ENCODE data around the gene FOXO3.
A peak's percentile ranks its signal among the peaks of the same experiment; 100 is the strongest.
"Not testable (repeated sequence)": the region's sequence is repeated elsewhere in the genome, so short reads cannot be mapped to it uniquely, and the experiment has no call there.

The FOXO3 gene

DNA sequence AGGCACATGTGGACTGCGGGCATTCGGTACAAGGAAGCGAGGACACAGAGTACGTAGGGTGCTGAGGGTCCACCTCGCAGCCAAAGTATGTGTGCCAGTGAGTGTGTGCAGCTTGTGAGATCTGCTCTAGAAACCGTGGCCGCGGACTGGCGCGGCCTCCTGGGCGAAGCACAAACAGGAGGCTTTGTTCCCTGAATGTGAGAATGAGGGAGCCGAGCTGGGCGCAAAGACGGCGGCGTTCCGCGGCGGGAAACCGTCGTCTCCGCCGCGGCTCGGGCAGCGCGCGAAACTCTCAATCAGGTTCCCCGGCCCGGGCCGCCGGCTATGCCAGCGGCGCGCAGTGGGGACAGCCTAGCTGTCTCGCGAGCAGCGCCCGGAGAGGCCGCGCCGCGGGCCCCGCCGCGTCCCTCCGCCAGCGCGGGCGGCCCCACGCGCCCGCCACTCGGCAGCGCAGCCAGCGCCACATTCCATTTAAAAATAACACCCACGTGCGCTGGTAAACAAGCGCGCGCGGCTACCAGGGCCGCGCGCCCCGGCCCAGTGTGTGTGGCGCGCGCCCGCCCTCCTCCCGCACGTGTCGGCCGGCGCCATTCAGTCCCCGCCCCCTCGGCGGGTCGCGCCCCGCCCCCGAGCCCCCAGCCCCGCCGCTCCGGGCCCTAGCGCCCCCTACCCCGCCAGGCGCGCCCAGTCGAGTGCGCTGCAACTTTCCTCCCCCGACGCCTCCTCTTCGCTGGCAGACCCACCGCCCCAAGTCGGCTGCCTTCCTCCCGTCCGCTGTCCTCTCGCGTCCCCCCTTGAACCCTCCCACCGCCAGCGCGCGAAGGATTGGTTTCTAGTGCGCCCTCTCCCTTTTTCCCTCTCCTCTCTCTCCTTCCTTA lies 3.0 kb upstream of the FOXO3 start:
- Histone ChIP-seq H3K4me3 (ENCODE audit: low read length) (peak overlapping the region; percentile 64), H3K36me3 (ENCODE audit: control insufficient read depth, insufficient read depth, low read length) (no peaks in the 10 kb centered on the region), H3K4me1 (ENCODE audit: control insufficient read depth, insufficient read depth, low read length) (peaks cover 6% of the 10 kb centered on the region), H3K9ac (ENCODE audit: low read length) (peak overlapping the region; percentile 77), H3K27me3 (ENCODE audit: control insufficient read depth, insufficient read depth, low read length) (no peaks in the 10 kb centered on the region), H3K9me3 (ENCODE audit: control insufficient read depth, low read length) (no peaks in the 10 kb centered on the region)

DNA sequence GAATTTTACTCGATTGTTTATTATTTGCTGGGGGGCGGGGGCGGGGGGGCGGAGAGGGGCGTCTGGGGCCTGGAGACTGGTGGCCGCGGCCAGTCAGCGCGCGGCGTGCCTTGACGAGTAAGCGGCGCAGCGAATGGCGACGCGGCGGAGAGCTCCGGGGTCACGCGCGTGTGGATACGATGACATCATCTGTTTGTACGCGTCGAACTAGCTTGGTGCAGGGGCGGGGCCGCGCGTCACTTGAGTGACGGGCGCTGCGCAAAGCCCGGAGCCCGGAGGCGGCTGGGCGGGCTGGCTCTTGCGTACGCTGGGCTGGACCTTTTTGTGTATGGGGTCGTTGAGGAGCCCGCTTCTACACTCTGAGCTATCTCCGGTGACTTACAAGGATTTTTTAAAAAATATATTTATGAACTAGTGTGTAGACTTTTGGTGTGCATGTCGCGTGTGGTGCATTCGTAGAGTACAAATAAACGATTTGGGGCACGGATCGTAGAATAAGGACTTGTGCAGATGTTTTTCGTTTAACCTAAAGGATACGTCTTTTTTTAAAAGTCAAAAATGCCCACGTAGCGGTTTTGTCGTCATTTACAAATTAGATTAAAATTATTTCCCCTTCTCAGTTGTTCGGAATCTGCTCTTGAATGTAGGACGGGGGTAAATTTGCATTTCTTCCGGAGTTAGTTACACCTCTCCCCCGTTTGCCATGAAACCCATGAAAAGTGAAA lies 2.2 kb upstream of the FOXO3 start:
- Histone ChIP-seq H3K27me3 (ENCODE audit: control insufficient read depth, insufficient read depth, low read length) (no peaks in the 10 kb centered on the region), H3K9me3 (ENCODE audit: control insufficient read depth, low read length) (no peaks in the 10 kb centered on the region), H3K9ac (ENCODE audit: low read length) (peak overlapping the region; percentile 84), H3K4me3 (ENCODE audit: low read length) (peak overlapping the region; percentile 94), H3K4me1 (ENCODE audit: control insufficient read depth, insufficient read depth, low read length) (peaks cover 10% of the 10 kb centered on the region), H3K36me3 (ENCODE audit: control insufficient read depth, insufficient read depth, low read length) (no peaks in the 10 kb centered on the region)

DNA sequence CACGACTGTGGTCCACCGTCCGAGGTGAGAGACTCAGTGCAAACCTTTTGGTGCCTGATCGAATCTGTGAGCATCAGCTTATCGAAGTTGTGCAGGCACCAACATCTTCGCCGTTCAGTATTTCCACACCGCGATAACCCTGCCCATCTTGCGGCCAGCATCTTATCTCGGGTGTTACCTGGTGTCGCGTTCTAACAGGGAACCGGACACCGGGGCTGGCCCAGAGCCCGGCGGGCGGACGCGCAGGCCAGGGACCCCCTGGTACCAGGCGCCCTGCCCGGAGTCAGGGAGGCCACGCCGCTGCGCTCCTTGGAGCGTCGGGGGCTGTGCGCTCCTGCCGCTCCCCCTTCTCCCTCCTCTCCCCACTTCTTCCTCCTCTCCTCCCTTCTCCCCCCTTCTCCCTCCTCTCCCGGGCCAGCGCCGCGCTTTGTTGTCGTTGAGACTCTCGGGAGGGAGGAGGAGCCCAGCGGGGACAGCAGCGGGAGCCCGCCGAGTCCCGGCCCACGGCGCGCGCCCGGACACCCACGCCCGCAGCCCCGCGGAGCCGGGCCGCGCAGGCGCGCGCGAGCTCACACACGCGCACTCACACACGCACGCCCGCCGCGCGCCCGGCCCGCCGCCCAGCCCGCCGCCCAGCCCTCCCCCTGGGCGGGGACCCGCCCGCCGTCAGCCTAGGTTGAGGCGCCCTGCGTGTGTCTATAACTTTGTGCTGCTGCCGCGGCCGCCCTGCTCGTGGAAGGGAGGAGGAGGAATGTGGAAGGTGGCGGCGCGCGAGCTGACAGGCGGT lies 1.4 kb upstream of the FOXO3 start:
- Histone ChIP-seq H3K9ac (ENCODE audit: low read length) (peak overlapping the region; percentile 99), H3K36me3 (ENCODE audit: control insufficient read depth, insufficient read depth, low read length) (no peaks in the 10 kb centered on the region), H3K27me3 (ENCODE audit: control insufficient read depth, insufficient read depth, low read length) (no peaks in the 10 kb centered on the region), H3K9me3 (ENCODE audit: control insufficient read depth, low read length) (no peaks in the 10 kb centered on the region), H3K4me1 (ENCODE audit: control insufficient read depth, insufficient read depth, low read length) (peaks cover 12% of the 10 kb centered on the region), H3K4me3 (ENCODE audit: low read length) (peak overlapping the region; percentile 94)

DNA sequence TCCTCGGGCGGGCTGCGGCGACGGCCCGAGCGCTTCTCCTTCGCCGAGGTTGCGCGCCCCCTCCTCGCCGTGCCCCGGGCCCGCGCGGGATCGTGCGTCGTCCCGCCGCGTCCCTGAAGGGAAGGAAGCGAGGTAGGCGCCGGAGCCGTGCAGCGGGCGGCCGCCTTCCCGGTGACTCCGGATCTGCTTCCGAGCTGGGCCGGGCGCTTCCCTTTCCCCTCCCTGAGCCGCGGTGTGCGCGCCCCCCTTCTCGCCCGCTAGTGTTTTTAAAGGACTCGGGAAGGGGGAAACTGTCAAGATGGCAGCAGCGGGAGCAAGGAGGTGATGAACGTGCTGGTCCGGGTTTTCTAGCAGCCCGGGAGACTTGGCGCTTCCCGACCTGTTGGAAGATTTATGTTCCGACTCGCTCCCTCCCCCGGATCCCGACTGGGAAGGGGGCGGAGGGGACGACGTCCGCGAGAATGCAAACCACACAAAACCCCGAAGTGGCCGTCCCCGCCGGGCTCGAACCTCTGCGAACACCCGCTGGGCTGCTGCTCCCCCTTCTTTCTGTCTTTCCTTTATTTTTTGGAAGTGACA lies 744 bp upstream of the FOXO3 start:
- H3K9ac ChIP-seq (ENCODE audit: low read length): peak overlapping the region; percentile 99
- no peaks in the 10 kb centered on the region for H3K9me3 ChIP-seq (ENCODE audit: control insufficient read depth, low read length)
- peaks cover 18% of the 10 kb centered on the region for H3K4me1 ChIP-seq (ENCODE audit: control insufficient read depth, insufficient read depth, low read length)

DNA sequence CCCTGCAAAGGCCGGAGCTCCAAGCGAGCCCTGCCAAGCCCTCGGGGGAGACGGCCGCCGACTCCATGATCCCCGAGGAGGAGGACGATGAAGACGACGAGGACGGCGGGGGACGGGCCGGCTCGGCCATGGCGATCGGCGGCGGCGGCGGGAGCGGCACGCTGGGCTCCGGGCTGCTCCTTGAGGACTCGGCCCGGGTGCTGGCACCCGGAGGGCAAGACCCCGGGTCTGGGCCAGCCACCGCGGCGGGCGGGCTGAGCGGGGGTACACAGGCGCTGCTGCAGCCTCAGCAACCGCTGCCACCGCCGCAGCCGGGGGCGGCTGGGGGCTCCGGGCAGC lies 561 bp downstream of the FOXO3 start:
- Histone ChIP-seq H3K9ac (ENCODE audit: low read length) (peak overlapping the region; percentile 83), H3K4me1 (ENCODE audit: control insufficient read depth, insufficient read depth, low read length) (peaks cover 25% of the 10 kb centered on the region), H3K4me3 (ENCODE audit: low read length) (peak overlapping the region; percentile 29)
- H3K36me3 ChIP-seq (ENCODE audit: control insufficient read depth, insufficient read depth, low read length); H3K27me3 ChIP-seq (ENCODE audit: control insufficient read depth, insufficient read depth, low read length); H3K9me3 ChIP-seq (ENCODE audit: control insufficient read depth, low read length): not testable (repeated sequence)

More for the DNA sequence above, 744 bp upstream of the FOXO3 start:
- no peaks in the 10 kb centered on the region for H3K36me3 ChIP-seq (ENCODE audit: control insufficient read depth, insufficient read depth, low read length)
- no peaks in the 10 kb centered on the region for H3K27me3 ChIP-seq (ENCODE audit: control insufficient read depth, insufficient read depth, low read length)
- peak overlapping the region; percentile 74 for H3K4me3 ChIP-seq (ENCODE audit: low read length)

DNA sequence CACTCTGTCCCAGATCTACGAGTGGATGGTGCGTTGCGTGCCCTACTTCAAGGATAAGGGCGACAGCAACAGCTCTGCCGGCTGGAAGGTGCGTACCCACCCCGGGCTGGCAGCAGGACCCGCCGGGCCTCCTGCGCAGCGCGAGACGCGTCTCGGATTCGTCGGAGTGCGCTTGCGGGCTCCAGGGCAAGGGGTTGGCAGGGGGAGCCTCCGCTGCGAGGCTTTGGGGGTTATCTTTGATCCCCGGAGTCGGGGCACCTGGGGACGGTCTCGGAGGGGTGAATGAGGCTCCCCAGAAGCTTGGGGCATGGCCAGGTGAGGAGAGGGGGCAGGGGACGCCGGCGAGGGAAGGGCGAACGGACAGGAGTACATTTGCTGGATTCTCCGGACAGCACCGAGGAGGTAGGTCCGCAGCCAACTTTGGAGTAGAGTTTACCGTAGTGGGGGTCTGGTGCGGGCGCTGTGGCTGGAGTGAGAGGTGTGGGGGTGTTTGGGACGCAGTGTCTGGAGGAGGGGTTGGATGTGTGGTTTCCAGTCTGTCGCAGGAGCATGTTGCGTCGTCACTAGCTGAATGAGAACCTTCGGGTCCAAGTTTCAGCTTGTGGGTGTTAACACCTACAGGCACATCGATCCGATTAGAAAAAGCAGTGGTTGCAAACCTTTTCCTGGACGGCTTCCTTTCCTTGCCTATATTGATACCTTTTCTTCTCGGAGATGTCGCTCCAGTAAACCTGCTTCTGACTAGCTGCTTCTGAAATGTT lies 1.2 kb downstream of the FOXO3 start:
- Histone ChIP-seq H3K27me3 (ENCODE audit: control insufficient read depth, insufficient read depth, low read length) (no peaks in the 10 kb centered on the region), H3K36me3 (ENCODE audit: control insufficient read depth, insufficient read depth, low read length) (no peaks in the 10 kb centered on the region), H3K9ac (ENCODE audit: low read length) (peak overlapping the region; percentile 83), H3K4me1 (ENCODE audit: control insufficient read depth, insufficient read depth, low read length) (peaks cover 31% of the 10 kb centered on the region), H3K4me3 (ENCODE audit: low read length) (peak overlapping the region; percentile 29), H3K9me3 (ENCODE audit: control insufficient read depth, low read length) (no peaks in the 10 kb centered on the region)

DNA sequence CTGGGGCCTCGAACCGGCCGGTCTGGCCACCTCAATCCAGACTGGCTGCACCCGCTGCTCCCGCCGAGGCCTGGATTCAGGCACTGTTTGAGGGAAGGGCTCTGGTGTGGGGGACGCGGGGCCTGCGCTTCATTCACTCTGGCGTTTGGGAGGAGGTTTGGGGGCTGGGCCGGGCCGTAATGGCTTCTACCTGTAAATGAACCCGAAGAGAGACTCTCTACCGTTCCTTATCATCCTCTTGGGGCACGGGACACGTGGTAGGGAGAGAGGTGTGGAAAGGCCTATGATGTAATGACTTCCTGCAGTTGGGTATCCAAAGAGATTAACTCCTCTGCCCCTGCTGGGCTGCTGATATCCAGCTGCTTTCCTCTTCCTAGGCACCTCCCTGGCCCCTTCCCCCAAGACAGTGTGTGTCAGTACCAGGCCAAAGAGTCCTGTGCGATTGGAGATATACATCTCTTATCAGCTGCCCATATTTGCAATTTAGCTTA lies 1.8 kb downstream of the FOXO3 start:
- peak overlapping the region; percentile 83 for H3K9ac ChIP-seq (ENCODE audit: low read length)
- no peaks in the 10 kb centered on the region for H3K9me3 ChIP-seq (ENCODE audit: control insufficient read depth, low read length)
- H3K36me3 ChIP-seq (ENCODE audit: control insufficient read depth, insufficient read depth, low read length): peaks cover 3% of the 10 kb centered on the region
- H3K4me1 ChIP-seq (ENCODE audit: control insufficient read depth, insufficient read depth, low read length): peaks cover 32% of the 10 kb centered on the region
- no peaks in the 10 kb centered on the region for H3K27me3 ChIP-seq (ENCODE audit: control insufficient read depth, insufficient read depth, low read length)
- H3K4me3 ChIP-seq (ENCODE audit: low read length): peak overlapping the region; percentile 29

DNA sequence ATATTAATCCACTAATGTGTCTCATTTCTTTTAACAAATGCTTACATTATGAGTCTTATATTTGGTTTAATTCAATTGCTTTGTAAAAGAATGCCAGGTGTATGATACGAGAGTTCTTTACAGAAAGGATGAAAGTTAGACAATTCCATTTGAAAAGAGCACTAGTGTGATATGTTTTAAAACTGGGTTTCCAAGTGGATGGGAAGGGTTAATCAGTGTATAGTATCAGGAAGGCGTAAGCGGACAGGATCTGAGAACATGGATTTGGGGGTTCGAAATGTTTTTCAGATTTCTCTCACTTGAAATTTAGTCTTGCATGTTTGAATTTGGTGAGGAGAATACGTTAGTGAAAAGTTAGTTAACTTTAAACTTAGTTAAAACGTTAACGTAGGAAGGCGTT lies 2.6 kb downstream of the FOXO3 start:
- Histone ChIP-seq H3K4me1 (ENCODE audit: control insufficient read depth, insufficient read depth, low read length) (peaks cover 32% of the 10 kb centered on the region), H3K4me3 (ENCODE audit: low read length) (no peak overlapping the region), H3K9me3 (ENCODE audit: control insufficient read depth, low read length) (no peaks in the 10 kb centered on the region), H3K36me3 (ENCODE audit: control insufficient read depth, insufficient read depth, low read length) (peaks cover 3% of the 10 kb centered on the region), H3K27me3 (ENCODE audit: control insufficient read depth, insufficient read depth, low read length) (no peaks in the 10 kb centered on the region), H3K9ac (ENCODE audit: low read length) (peak overlapping the region; percentile 83)

DNA sequence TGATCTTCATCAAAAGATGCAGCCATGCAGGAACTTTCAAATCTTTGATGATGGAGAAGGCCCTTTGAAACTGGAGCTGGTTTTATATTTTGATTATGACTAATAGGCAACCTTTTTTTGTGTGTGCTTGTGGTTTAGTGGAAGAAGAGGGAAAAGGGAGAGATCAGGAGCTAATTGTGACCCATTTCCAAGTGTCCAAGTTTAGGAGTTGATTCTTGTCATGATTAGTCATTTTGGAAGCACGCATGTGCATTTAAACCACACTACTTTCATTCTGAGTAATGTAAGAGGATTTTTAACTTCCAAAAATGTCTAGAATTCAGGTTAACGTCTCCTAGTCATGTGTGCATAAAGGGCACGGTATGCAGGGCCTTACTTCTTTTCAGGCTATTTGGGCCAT lies 3.5 kb downstream of the FOXO3 start:
- no peaks in the 10 kb centered on the region for H3K9me3 ChIP-seq (ENCODE audit: control insufficient read depth, low read length)
- no peak overlapping the region for H3K9ac ChIP-seq (ENCODE audit: low read length)
- H3K4me3 ChIP-seq (ENCODE audit: low read length): no peak overlapping the region
- H3K4me1 ChIP-seq (ENCODE audit: control insufficient read depth, insufficient read depth, low read length): peaks cover 32% of the 10 kb centered on the region
- no peaks in the 10 kb centered on the region for H3K27me3 ChIP-seq (ENCODE audit: control insufficient read depth, insufficient read depth, low read length)
- H3K36me3 ChIP-seq (ENCODE audit: control insufficient read depth, insufficient read depth, low read length): peaks cover 3% of the 10 kb centered on the region

DNA sequence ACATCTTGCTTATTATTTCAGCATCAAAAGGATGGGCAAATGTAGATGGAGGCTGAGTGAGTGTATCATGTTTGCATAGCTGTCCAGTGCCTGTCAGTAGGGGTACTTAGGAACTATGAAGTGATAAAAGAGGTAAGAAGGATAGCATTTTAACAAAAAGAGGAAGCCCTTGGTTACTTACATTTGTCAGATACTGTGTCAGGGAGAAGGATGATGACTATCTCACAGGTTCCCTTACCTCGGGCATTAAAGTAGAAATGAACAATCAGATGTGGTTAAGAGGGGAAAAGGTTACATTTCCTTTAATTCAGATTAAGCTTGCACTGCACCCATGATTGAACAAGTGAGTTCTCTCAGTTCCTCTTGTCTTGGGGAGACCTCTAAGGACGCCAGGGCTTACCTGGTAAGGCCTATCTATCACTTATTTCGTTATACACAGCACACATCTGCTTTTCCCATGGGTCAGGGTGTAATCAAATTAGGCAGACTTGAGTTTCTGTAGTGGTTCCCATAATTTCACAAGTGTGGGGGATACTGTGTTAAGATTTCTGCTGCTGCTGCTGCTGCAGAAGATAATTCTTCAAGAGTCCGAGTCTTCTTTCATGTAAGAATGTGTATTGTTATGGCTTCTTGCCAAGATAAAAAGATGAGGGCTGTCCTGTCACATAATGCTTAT lies 4.5 kb downstream of the FOXO3 start:
- Histone ChIP-seq H3K4me1 (ENCODE audit: control insufficient read depth, insufficient read depth, low read length) (peaks cover 32% of the 10 kb centered on the region), H3K9me3 (ENCODE audit: control insufficient read depth, low read length) (no peaks in the 10 kb centered on the region), H3K4me3 (ENCODE audit: low read length) (no peak overlapping the region), H3K9ac (ENCODE audit: low read length) (no peak overlapping the region), H3K36me3 (ENCODE audit: control insufficient read depth, insufficient read depth, low read length) (peaks cover 3% of the 10 kb centered on the region), H3K27me3 (ENCODE audit: control insufficient read depth, insufficient read depth, low read length) (no peaks in the 10 kb centered on the region)

DNA sequence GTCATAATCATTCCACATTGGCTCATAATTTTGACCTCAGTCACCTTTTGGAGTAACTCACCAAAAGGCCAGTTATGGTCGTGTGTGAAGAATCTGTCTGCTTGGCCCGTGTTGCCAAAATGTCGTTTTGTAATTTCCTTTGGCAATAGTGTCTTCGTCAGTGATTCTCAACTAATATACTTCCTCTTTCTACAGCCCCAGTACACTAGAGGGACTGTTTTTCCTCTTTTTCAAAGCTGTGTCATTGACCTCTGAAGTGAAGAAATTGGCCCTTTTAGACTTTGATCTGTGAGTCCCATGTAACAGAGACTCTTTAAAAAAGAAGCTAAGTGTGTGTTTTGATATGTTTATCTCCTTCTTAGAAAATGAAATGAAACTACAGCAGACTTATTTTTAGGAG lies 5.2 kb downstream of the FOXO3 start:
- Histone ChIP-seq H3K4me3 (ENCODE audit: low read length) (no peak overlapping the region), H3K9me3 (ENCODE audit: control insufficient read depth, low read length) (no peaks in the 10 kb centered on the region), H3K36me3 (ENCODE audit: control insufficient read depth, insufficient read depth, low read length) (peaks cover 3% of the 10 kb centered on the region), H3K4me1 (ENCODE audit: control insufficient read depth, insufficient read depth, low read length) (peaks cover 32% of the 10 kb centered on the region), H3K27me3 (ENCODE audit: control insufficient read depth, insufficient read depth, low read length) (no peaks in the 10 kb centered on the region), H3K9ac (ENCODE audit: low read length) (no peak overlapping the region)

Measured in mucosa of stomach (tissue), 1 donor.